OCI-LY3 (cell line): ENCODE results near the gene KCNH3.

Experiments used
- CTCF ChIP-seq: fragments of 200-600, 300-600 bp; sonication (generic); IDR thresholded peaks from 2 replicates; pipeline ENCODE4 v1.5.1; 2014; ENCODE audit warnings: antibody characterized with exemption, low read length, low read depth
- EZH2phosphoT487 ChIP-seq: fragments of 200-600 bp; shearing (Covaris generic); IDR thresholded peaks from 2 replicates; pipeline ENCODE4 v1.6.1; 2018; ENCODE audit warnings: antibody characterized with exemption, mixed run types, low read depth

- TF ChIP-seq EZH2phosphoT487 (no peak), CTCF (no peak)
Measured at GRCh38 chr12:49552014-49552413, 13.2 kb downstream of the KCNH3 start.
